Measurements from ENCODE around the gene NINJ1.

NINJ1 gene

DNA sequence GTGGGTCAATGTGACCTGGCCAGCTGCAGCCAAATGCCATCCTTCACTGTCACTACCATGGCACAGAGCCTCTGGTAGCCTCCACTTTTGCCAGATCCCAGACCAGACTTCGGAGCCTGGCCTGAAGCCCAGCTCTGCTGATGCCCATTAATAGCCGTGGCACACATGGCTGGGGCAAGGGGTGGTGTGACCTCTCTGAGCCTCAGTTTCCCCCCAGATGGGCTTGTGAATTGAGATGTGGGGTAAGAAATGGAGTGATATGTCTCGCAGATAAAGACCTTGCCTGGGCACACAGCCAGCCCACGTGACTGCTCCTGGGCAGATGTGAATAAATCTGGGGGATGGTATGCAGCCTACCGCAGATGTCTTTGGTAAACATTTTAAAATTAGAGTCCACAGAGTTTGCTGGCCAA, 61.7 kb downstream of the NINJ1 start:
- H3K27ac ChIP-seq (ENCODE audit: poor library complexity, severe bottlenecking): no peak overlapping the region
- TF ChIP-seq, protein P1, sequence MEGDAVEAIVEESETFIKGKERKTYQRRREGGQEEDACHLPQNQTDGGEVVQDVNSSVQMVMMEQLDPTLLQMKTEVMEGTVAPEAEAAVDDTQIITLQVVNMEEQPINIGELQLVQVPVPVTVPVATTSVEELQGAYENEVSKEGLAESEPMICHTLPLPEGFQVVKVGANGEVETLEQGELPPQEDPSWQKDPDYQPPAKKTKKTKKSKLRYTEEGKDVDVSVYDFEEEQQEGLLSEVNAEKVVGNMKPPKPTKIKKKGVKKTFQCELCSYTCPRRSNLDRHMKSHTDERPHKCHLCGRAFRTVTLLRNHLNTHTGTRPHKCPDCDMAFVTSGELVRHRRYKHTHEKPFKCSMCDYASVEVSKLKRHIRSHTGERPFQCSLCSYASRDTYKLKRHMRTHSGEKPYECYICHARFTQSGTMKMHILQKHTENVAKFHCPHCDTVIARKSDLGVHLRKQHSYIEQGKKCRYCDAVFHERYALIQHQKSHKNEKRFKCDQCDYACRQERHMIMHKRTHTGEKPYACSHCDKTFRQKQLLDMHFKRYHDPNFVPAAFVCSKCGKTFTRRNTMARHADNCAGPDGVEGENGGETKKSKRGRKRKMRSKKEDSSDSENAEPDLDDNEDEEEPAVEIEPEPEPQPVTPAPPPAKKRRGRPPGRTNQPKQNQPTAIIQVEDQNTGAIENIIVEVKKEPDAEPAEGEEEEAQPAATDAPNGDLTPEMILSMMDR (IDR thresholded peaks at IDR 0.05; ENCODE audit: poor library complexity, severe bottlenecking): no peak
- no peaks in the 10 kb centered on the region for H3K4me1 ChIP-seq (ENCODE audit: insufficient read depth, poor library complexity, severe bottlenecking)
- peaks cover 3% of the 10 kb centered on the region for H3K27me3 ChIP-seq (ENCODE audit: insufficient read depth, poor library complexity, severe bottlenecking)
- ATAC-seq (ENCODE audit: low read depth) (no peak), DNase-seq (ENCODE audit: low spot score) (no peak)
- H3K36me3 ChIP-seq (ENCODE audit: low read depth): no peaks in the 10 kb centered on the region
- H3K4me3 ChIP-seq (ENCODE audit: severe bottlenecking): no peak overlapping the region
- no peaks in the 10 kb centered on the region for H3K9me3 ChIP-seq (ENCODE audit: severe bottlenecking)
